Stomach (tissue), 19 donors: Measurements from ENCODE around the gene FTO. TPM values are rescaled to one million over a fixed set of nuclear protein-coding genes. Genes with fewer than 3 reads are reported as not detected.
A peak's percentile ranks its signal among the peaks of the same experiment; 100 is the strongest.

Experiments used
- DNase-seq, 2 donors: peaks; one replicate each; pipeline versions ENCODE4 v3.0.0 to v3.0.0-alpha.2; 2013 to 2019
- H3K27ac ChIP-seq, 5 donors: fragments of 200-600 bp in 4 of 5; sonication (generic) in 4 of 5; one replicate each; pipeline ENCODE4 v1.5.1; 2013 to 2019; ENCODE audit warnings: mild to moderate bottlenecking in 1 of 5, moderate library complexity in 1 of 5
- H3K27me3 ChIP-seq, 3 donors: fragments of 200-600 bp; sonication (generic); one replicate each; pipeline ENCODE4 v1.5.1; 2017 to 2019; ENCODE audit warnings: mixed run types in 1 of 3
- H3K36me3 ChIP-seq, 4 donors: fragments of 200-600 bp; sonication (generic); 1 replicate in 3 of 4; 2 replicates in 1 of 4; pipeline ENCODE4 v1.5.1; 2016 to 2019
- H3K4me1 ChIP-seq, 4 donors: fragments of 200-600 bp; sonication (generic); one replicate each; pipeline ENCODE4 v1.5.1; 2016 to 2019
- H3K4me3 ChIP-seq, 4 donors: fragments of 200-600 bp; sonication (generic) in 3 of 4; one replicate each; pipeline ENCODE4 v1.5.1; 2016 to 2019; ENCODE audit warnings: mild to moderate bottlenecking in 1 of 4
- H3K9me3 ChIP-seq, 4 donors: fragments of 200-600 bp; sonication (generic); one replicate each; pipeline ENCODE4 v1.5.1; 2016 to 2019
- EP300 ChIP-seq: sonication (generic); formaldehyde crosslinking; IDR thresholded peaks from one replicate; pipeline ENCODE4 v1.6.1; 2017; ENCODE audit warnings: antibody characterized with exemption
- POLR2A ChIP-seq, 4 donors: fragments of 450-650 bp; IDR thresholded peaks; one replicate each; pipeline ENCODE4 v1.6.1; 2016; ENCODE audit warnings: antibody characterized with exemption in 4 of 4, control low read depth in 2 of 4, mild to moderate bottlenecking in 1 of 4, moderate library complexity in 1 of 4
- POLR2AphosphoS5 ChIP-seq, 3 donors: sonication (generic); formaldehyde crosslinking; IDR thresholded peaks; one replicate each; pipeline ENCODE4 v1.6.1; 2016; ENCODE audit warnings: antibody characterized with exemption in 3 of 3
- WGBS, 5 donors: extraction: QIAGEN DNeasy Blood & Tissue Kit in 3 of 5; methylation state at CpG; one replicate each; pipeline versions ENCODE4 v1.1.5 to v1.1.7; 2013 to 2018; 5-methylcytosine and 5-hydroxymethylcytosine counted together
- intact Hi-C: fragments of 100-400 bp; cut with DNase I; formaldehyde crosslinking; loops from one replicate; pipeline ENCODE4 v1.15.1; 2023; ENCODE audit warnings: low total_unique reads
- long read RNA-seq, 10 donors: transcript quantifications; one replicate each; lab custom pipeline, GENCODE V29; 2026
- polyA plus RNA-seq, 3 donors: library from polyadenylated mRNA; stranded (reverse); fragments of 200-250 nt; gene quantifications; one replicate each; pipeline ENCODE4 v1.2.3, GENCODE V29; 2013
- total RNA-seq, 5 donors: library from RNA; depleted of rRNA; stranded (reverse); fragments of >200 nt; gene quantifications; one replicate each; pipeline versions ENCODE4 v1.1.0 to v1.2.3, GENCODE V29; 2014 to 2016
- TF ChIP-seq, protein P1 (sequence below), 7 experiments: fragments of 450-650 bp in 4 of 7; fragments of 200-600 bp in 3 of 7; sonication (generic) in 3 of 7; IDR thresholded peaks; one replicate each; pipeline ENCODE4 v1.5.1; 2016 to 2019; ENCODE audit warnings: antibody characterized with exemption in 7 of 7, control low read depth in 2 of 7, mild to moderate bottlenecking in 1 of 7
- donor health status: healthy with polysubstance abuse.
- donor health status: Bipolar disorder and iron deficiency.
- donor health status: healthy.

FTO gene
- total RNA-seq (10 to 100 TPM; 19.4 to 88.7 (median 40.2) TPM), polyA plus RNA-seq (10 to 100 TPM in 2 of 3 donors, 1 to 10 TPM in 1; 9.3 to 18.8 (median 16.3) TPM)
- long read RNA-seq, donor 1, full-length matches to known transcripts = 2 of 2 reads
- long read RNA-seq, donor 1, partial matches to known transcripts = 0 of 2 reads
- long read RNA-seq, donor 1, other reads (novel, unspliced or antisense) = 0 of 2 reads
- long read RNA-seq, donor 2, full-length matches to known transcripts = 4 of 4 reads
- long read RNA-seq, donor 2, partial matches to known transcripts = 0 of 4 reads
- long read RNA-seq, donor 2, other reads (novel, unspliced or antisense) = 0 of 4 reads
- long read RNA-seq, donor 3, full-length matches to known transcripts = 3 of 3 reads
- long read RNA-seq, donor 3, partial matches to known transcripts = 0 of 3 reads
- long read RNA-seq, donor 3, other reads (novel, unspliced or antisense) = 0 of 3 reads
- long read RNA-seq, donor 4 = 0 reads
- long read RNA-seq, donor 5, full-length matches to known transcripts = 9 of 9 reads
- long read RNA-seq, donor 5, partial matches to known transcripts = 0 of 9 reads
- long read RNA-seq, donor 5, other reads (novel, unspliced or antisense) = 0 of 9 reads
- long read RNA-seq, donor 6, full-length matches to known transcripts = 12 of 12 reads
- long read RNA-seq, donor 6, partial matches to known transcripts = 0 of 12 reads
- long read RNA-seq, donor 6, other reads (novel, unspliced or antisense) = 0 of 12 reads
- long read RNA-seq, donor 7, full-length matches to known transcripts = 5 of 5 reads
- long read RNA-seq, donor 7, partial matches to known transcripts = 0 of 5 reads
- long read RNA-seq, donor 7, other reads (novel, unspliced or antisense) = 0 of 5 reads
- long read RNA-seq, donor 8, full-length matches to known transcripts = 4 of 4 reads
- long read RNA-seq, donor 8, partial matches to known transcripts = 0 of 4 reads
- long read RNA-seq, donor 8, other reads (novel, unspliced or antisense) = 0 of 4 reads
- long read RNA-seq, donor 9, full-length matches to known transcripts = 4 of 4 reads
- long read RNA-seq, donor 9, partial matches to known transcripts = 0 of 4 reads
- long read RNA-seq, donor 9, other reads (novel, unspliced or antisense) = 0 of 4 reads
- long read RNA-seq, donor 10 = 0 reads

DNA sequence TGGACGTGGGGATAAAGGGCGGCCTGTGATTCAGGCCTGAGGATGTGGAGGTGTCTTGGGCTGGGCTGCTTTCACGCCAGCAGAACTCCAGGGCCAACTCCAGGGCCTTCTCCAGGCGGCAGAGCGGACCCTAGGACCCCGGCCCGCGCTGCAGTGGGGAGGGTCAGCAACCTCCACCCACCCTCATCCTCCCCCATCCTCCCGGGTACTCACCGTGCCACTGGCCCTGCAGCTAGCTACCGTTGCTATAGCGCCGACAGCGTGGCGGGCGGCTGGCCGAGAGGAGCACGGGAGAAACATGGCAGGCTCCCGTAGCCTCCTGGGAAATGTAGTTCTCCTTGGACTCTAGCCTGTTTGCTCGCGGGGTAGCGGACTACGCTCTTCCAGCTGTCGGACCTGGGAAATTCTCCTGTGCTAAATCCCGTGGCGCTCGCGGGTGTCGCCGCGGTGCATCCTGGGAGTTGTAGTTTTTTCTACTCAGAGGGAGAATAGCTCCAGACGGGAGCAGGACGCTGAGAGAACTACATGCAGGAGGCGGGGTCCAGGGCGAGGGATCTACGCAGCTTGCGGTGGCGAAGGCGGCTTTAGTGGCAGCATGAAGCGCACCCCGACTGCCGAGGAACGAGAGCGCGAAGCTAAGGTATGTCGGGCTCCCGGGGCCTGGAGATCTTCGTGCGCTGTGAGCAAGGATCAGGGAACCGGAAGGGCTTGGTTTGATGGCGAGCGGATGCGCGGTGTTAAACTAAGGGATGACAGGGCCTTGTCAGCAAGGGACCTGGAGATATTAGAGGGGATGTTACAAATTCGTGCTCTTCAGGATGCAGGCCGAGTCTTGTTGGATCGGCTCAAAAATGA, at the start of gene FTO, which contains the start of gene RPGRIP1L:
Gene FTO (plus strand): TSS at position 567 of the 855 bp plus-strand sequence.
Gene RPGRIP1L (minus strand): TSS at position 270 of the 855 bp plus-strand sequence. CDS start 3,136 bp downstream, outside the sequence.
- Histone ChIP-seq H3K4me1 (peaks cover 0 to 23% (median 20%) of the 10 kb centered on the region in 4 donors), H3K36me3 (no peaks in the 10 kb centered on the region), H3K4me3 (peak within 1 kb of the TSS; percentile 61 to 96 (median 85)), H3K9me3 (no peaks in the 10 kb centered on the region), H3K27ac (peak within 1 kb of the TSS; percentile 45 to 86 (median 74)), H3K27me3 (no peaks in the 10 kb centered on the region)
- peak; percentile 99 for DNase-seq
- peak; percentile 62 to 79 (median 71) for TF ChIP-seq POLR2AphosphoS5 (IDR thresholded peaks at IDR 0.05)
- TF ChIP-seq POLR2A (IDR thresholded peaks at IDR 0.05) = no peak
- TF ChIP-seq, protein P1, sequence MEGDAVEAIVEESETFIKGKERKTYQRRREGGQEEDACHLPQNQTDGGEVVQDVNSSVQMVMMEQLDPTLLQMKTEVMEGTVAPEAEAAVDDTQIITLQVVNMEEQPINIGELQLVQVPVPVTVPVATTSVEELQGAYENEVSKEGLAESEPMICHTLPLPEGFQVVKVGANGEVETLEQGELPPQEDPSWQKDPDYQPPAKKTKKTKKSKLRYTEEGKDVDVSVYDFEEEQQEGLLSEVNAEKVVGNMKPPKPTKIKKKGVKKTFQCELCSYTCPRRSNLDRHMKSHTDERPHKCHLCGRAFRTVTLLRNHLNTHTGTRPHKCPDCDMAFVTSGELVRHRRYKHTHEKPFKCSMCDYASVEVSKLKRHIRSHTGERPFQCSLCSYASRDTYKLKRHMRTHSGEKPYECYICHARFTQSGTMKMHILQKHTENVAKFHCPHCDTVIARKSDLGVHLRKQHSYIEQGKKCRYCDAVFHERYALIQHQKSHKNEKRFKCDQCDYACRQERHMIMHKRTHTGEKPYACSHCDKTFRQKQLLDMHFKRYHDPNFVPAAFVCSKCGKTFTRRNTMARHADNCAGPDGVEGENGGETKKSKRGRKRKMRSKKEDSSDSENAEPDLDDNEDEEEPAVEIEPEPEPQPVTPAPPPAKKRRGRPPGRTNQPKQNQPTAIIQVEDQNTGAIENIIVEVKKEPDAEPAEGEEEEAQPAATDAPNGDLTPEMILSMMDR (IDR thresholded peaks at IDR 0.05) = peak in 5 of 7 experiments; percentile 15 to 48 (median 24)
- WGBS, 5 donors = 0 to 1% (median 1%) methylated on average over 39 to 57 of the region's 57 CpGs
- intact Hi-C loops = no loop called here

DNA sequence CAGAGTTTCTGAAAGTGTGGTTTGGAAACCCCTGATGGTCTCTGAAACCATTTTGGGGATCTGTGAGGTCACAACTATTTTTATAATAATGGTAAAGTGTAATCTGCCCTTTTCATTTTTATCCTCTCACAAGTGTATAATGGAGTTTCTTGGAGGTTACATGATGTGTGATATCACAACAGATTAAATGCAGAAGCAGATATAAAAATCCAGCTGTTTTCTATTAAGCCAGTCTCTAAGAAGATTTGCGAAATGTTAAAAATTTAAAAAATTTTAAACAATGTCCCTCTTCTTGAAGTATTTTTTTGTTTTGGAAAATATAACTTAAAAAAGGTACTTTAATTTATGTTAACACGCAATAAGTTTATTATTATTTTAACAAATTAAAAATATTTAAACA, 49.0 kb upstream of the FTO start:
- WGBS, 5 donors = 92 to 98% (median 96%) methylated on average over 2 of the region's 2 CpGs
- H3K27ac ChIP-seq = no peak overlapping the region
- H3K36me3 ChIP-seq = peaks cover 0 to 18% (median 11%) of the 10 kb centered on the region in 4 donors
- no peak for TF ChIP-seq POLR2A (IDR thresholded peaks at IDR 0.05)
- no peak for TF ChIP-seq EP300
- TF ChIP-seq, protein P1 (IDR thresholded peaks at IDR 0.05) = no peak
- TF ChIP-seq POLR2AphosphoS5 (IDR thresholded peaks at IDR 0.05) = no peak
- no peaks in the 10 kb centered on the region for H3K9me3 ChIP-seq
- H3K4me1 ChIP-seq = no peaks in the 10 kb centered on the region
- no peak overlapping the region for H3K4me3 ChIP-seq
- intact Hi-C loops = no loop called here
- H3K27me3 ChIP-seq = no peaks in the 10 kb centered on the region
- no peak for DNase-seq

GRCh38 chr16:53662072-53662471, 41.9 kb upstream of the FTO start:
- WGBS, 5 donors = 90 to 98% (median 98%) methylated on average over 1 of the region's 1 CpG
- H3K36me3 ChIP-seq = no peaks in the 10 kb centered on the region
- H3K4me1 ChIP-seq = no peaks in the 10 kb centered on the region
- H3K9me3 ChIP-seq = no peaks in the 10 kb centered on the region
- intact Hi-C loops = no loop called here
- H3K4me3 ChIP-seq = no peak overlapping the region
- TF ChIP-seq EP300 (no peak), POLR2AphosphoS5 (IDR thresholded peaks at IDR 0.05) (no peak), POLR2A (IDR thresholded peaks at IDR 0.05) (no peak)
- TF ChIP-seq, protein P1 (IDR thresholded peaks at IDR 0.05) = no peak
- no peak for DNase-seq
- no peaks in the 10 kb centered on the region for H3K27me3 ChIP-seq
- H3K27ac ChIP-seq = no peak overlapping the region
